Upper lobe of left lung (tissue), 4 donors: ENCODE data around the gene RBKS.

Source experiments
- EP300 ChIP-seq, 4 donors: sonication (generic); formaldehyde crosslinking; IDR thresholded peaks; one replicate each; pipeline ENCODE4 v1.5.1; 2017; ENCODE audit warnings: antibody characterized with exemption in 4 of 4, control low read depth in 2 of 4
- POLR2AphosphoS5 ChIP-seq, 2 donors: sonication (generic); formaldehyde crosslinking; IDR thresholded peaks; one replicate each; pipeline ENCODE4 v1.5.1; 2017; ENCODE audit warnings: antibody characterized with exemption in 2 of 2

DNA sequence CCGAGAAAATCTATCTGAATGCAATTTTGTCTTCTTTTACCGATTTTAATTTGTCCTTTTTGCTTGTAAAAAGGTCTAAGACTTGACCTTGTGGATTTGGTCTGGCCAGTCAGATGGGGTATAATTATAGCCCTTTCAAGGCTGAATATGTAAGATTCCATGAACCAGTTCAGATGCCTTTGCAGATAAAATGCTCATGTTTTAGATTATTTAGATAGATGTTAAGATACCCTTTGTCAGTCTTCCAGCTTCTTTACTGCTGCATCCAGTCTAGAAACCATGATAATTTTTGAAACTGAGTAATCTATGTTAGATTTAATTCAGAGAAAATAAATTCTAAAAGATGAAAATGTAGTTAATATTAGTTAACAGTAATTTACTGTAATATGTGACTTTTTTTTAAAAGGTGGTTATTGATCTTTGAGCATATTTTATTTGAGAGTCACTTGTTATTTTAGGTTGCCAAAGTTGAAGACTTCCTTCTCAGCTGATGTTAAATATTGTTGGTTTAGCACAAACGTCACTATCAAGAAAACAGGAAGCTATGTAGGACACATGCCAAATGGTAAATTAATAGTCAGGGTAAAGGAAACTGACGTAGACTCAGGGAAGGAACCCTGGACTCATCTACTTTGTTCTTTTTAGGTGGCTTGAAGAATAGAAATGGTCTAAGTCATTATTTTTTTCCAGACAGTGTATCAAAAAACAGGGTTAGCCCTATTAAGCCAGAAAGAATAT, 30.1 kb upstream of the RBKS start:
- peak in 1 of 2 donors; percentile 86 for TF ChIP-seq POLR2AphosphoS5 (IDR thresholded peaks at IDR 0.05)
- TF ChIP-seq EP300 (IDR thresholded peaks at IDR 0.05), result peak in 3 of 4 donors; percentile 30 to 90 (median 86)
